Eye (tissue), 1 donor: ENCODE measurements around the gene CYP19A1.
"Not testable (repeated sequence)": the region's sequence is repeated elsewhere in the genome, so short reads cannot be mapped to it uniquely, and the experiment has no call there.

Source experiments
- DNase-seq: peaks from one replicate; pipeline ENCODE4 v3.0.0-alpha.2; 2015

The CYP19A1 gene

DNA sequence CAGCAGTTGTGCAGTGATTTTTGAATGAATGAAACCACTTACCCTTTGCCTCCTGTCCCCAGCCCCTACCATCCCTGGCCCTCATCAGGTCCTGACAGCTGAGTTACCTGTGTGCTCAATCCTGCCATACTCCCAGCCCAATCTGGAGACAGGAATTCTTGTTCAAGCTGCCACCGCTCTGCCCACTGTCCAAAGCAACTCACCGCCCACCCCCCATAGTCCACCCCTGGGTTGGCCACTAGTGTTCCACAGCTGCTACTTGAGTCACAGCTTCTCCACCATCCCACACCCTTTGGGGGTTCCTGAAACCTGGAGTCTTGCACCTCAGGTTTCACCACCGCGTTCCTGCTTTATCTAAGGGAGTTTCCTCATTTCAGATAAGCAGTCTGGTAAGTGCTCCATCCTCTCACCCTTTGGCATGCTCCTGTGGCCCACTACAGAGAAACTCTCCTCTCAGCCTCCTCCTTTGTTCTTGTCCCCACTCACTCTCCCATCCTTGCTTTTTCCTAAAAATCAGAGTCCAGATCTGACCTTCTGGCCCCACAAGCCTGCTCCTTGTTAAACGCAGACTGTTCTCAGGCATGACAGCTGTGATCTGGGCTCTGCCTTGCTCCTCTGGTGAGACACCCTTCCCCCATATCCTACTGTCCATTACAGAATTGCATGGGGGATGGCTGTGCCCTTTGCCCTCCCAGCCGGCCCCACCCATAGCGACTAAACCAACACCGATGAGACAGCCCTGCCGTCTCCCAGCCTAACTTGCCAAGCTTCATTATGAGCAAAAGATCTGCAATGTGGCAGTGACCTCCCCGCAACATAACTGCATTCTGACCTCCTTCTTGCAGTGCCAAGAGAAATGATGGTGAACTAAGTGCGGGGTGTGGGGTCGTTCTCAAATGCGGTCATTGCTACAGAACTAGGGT lies 50.0 kb downstream of the CYP19A1 start:
- DNase-seq: no peak

DNA sequence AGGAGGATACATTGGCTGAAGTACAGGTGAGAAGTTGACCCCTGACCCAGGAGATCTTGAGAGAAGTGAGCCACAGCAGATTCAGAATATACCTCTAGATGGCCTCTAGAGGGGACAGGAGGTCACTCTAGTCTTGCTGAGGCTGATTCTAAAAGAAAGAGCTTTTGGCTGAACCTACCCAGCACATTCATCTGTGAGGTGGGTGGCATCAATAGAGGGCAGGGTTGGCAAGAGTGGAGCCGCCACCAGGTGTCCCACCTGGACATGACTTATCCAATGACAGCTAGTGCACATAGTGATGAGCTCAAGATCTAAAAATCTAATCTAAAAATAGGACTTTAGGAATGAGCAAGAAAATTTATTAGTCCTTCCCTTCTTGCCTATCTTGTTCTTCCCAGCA lies 51.6 kb downstream of the CYP19A1 start:
- no peak for DNase-seq

DNA sequence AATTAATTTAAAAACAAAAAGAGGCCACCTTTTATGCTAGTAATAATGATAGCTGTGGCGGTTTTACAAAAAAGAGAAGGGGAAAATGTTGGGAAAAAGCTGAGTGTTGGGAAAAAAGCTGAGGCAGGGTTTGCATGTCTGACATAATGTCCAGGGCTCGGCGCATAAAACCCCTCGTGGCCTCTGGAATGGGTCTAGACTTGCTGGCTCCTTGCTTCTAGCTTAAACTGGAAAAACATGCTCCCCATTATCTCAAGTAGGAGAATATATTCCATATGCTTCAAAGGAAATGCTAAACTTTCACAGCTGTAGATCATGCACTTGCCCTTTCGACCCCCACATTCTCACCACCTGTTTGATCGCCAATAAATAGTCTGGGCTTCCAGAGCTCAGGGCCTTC lies 53.0 kb downstream of the CYP19A1 start:
- peak; percentile 8 for DNase-seq

DNA sequence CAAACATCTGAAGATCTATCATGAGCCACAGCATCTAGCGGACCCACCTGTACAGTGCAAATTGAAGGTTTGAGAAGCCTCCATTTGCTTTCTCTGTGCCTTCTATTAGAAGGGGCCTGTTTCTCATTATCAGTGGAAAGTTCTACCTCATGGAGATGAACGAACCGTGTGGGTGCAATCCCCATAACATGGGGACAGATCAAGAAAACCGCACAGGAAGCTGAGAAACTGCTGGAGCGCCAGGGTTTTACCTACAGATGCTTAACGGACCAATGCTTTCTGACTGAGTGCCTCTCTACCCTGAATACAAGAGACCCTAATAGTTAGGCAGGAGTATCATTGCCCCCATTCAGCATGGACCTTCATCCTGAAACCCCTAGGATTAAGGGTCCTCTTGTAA lies 53.5 kb downstream of the CYP19A1 start:
- no peak for DNase-seq

DNA sequence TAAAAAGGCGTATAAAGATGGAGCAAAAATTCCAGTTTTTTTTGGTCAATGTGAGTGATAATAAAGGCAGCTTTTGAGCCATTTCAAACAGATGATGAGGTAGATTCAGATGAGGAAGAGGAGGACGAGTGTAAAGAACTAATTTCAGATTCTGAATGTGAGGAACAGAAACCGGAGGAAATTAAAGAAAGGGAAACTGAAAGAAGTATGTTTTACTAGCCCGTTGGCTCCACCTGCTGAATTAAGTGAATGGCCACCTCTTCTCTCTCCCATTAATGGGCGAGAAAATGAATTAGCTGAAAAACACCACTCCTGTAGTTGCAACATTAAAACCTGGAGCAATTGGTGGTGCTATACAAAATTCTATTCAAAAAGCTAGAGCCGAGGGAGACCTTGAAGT lies 55.4 kb downstream of the CYP19A1 start:
- DNase-seq: no peak

DNA sequence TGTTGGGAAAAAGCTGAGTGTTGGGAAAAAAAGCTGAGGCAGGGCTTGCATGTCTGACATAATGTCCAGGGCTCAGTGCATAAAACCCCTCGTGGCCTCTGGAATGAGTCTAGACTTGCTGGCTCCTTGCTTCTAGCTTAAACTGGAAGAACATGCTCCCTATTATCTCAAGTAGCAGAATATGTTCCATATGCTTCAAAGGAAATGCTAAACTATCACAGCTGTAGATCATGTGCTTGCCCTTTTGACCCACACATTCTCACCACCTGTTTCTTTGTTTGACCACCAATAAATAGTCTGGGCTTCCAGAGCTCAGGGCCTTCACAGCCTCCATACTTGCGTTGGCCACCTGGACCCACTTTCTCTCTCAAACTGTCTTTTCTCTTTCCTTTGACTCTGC lies 56.2 kb downstream of the CYP19A1 start:
- peak; percentile 35 for DNase-seq

DNA sequence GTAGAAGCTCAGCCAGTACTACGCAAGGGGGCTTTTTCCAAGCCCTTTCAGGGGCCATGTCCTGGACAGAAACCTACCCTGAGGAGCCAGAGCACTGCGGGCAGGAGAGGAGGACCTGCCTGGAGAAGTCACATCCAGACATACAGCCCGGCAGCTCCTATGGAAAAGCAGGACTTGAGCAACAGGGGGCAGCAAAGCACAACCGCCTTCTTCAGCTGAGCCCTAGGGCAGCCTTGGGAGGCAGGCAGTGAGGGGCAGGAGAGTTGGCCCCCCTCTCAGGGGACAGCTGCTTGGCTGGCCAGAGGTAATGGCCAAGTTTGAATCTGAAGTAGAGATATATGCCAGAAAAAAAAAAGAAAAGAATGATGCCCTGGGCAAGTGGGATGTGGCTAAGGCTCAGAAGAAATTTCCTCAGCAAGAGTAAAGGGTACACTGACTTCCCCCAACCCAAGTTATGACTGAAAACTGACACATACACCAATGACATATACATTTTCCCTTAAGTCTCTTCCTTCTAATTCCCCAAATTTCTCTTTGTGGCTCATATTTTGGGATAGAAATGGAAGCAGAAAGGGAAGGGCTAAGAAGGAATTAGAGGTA lies 56.9 kb downstream of the CYP19A1 start:
- peak; percentile 82 for DNase-seq

DNA sequence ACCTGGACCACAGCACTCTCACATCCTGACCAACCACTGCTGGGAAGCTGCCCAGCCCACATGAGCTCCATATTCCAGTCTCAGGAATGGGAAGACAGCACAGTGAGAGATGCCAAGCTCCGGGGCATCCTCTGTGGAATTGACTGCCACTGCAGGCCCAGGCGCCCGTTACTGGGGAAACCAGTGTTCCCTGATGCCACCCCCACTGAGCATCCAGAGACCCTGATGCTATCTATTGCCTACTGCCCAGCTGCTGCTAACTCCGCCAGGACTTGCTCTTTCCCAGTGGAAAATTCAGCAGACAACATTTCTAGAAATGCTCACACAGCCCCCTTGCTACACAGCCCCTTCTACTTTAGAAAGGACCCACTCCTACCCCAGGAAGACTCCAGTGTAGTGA lies 57.6 kb downstream of the CYP19A1 start:
- DNase-seq: no peak

DNA sequence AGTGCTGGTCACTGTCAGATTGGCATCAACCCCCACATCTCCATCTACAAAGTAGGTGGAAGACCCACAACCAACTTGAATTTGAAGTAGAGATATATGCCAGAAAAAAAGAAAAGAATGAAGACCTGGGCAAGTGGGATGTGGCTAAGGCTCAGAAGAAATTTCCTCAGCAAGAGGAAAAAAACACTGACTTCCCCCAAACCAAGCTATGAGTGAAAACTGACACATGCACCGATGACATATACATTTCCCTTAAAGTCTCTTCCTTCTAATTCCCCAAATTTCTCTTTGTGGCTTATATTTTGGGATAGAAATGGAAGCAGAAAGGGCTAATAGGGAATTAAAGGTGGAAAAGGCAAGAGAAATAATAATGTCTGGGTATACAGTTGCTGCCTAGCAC lies 59.0 kb downstream of the CYP19A1 start:
- no peak for DNase-seq

DNA sequence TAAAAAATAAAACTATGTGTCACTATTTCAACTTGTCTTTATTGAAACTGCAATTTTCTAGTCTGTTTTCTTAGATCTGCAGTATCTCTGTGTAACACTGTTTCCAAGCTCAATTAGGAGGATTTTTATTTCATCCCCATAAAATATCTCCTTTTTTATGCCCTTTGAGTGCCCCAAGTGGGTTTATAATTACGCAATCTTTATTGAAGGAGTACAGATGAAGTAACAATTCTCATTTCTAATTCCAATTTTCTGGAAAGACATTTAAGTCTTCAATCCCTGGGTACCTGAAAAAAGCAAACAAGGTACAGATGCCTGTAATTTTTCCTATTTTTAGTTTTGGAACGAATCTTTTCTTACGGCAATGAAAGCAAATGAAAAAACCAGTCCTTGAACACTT lies 61.3 kb downstream of the CYP19A1 start:
- DNase-seq: no peak

DNA sequence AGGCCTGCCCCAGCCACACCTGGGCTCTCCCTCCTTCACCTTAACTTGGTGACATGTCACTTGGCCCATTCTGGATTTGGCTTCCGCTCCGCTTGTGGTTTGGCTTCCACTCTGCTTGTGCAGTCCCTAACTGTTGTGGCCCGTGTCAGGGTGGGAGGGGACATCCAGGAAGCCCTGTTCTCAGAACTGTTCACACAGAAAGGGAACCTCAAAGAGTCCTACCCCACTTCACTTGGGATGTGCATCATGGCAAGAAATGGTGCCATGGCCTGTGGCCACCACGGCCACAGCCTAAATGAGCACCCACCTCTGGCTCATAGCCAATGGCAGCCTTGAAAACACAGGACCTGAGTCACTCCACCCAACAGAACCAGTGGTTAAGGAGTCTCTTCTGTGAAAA lies 63.4 kb downstream of the CYP19A1 start:
- no peak for DNase-seq

DNA sequence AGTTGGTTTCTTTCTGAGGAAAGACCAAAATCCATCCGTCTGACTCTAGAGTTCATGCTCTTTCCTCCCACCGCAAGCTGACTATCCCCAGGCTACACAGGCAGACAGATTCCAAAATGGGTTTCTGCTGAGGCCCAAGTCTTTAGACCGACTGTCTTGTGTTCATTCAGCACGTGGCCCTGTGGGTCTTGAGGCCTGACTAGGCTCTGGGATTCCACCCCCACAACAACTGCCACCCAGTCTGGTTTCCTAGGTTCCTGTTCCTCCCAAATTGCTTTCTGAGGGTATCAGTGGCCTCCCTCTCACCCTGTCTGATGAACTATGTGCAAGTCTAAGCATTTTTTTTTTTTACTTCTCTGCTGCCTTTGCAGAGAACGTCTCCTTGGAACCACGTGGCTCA lies 67.7 kb downstream of the CYP19A1 start:
- DNase-seq: no peak

DNA sequence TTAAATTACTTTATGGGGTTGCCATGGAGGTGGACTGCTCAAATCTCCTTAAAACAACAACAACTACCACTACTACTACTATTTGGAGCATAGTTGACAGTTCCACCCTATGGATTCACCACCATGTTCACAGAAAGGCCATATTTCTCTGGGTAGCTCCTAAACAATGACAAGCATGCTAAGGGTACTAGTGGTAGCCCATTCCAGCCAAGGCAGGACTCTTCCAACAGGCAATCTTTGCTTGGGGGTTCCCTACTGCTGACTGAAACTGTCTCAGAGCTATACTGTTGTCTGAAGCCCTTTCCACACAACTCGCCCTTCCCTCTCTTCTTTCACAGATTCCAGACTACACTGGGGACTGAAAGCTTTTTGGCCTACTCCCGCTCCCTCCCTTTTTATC lies 68.9 kb downstream of the CYP19A1 start:
- no peak for DNase-seq

DNA sequence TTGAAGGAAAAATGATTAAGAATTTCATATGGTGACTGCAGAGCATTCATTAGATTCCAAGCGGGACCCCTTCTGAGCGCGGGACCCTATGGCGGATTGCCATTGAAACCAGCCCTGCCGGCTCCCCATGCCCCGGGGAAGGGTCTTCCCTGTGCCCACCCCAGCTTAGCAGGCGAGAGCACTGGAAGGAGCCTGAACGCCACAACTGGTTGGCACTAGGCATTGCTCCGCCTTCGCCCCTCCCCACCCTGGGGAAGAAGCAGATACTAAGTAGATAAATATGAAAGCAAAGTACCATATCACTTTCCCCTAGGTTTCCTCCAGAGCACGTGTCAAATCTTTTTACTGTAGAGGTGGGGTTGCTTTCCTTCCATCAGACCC lies 70.7 kb downstream of the CYP19A1 start:
- DNase-seq: peak; percentile 51

DNA sequence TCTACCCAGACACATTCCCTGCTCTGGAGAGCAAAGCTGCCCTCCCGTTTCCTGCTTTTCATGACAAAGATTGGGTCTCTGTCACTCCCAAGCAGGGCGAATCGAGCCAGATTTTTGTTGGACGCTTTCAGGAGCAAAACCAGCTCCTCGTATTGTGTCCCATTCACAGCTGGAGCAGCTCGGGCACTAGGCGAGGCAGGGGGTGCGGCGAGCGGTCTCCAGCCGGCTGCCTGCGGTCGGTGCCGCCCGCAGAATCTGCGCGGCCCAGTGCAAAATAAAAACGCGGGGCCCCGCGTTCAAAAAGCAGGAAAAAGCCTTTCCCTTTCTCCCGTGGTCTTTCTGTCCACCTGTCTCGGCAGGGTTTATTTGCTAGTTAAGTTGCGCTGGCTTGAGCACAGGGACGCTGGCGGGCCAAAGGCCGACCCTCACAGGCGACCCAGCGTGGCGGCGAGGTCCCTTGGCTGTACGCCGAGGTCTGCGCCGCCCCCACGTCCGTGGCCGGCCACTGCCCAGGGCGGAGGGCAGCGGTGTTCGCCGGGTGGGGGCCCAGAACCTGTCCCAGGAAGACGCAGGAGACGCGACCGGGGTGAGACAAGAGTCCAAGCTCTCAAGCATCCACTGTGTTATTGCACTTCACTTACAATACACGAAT lies 71.2 kb downstream of the CYP19A1 start:
- DNase-seq: peak; percentile 60

DNA sequence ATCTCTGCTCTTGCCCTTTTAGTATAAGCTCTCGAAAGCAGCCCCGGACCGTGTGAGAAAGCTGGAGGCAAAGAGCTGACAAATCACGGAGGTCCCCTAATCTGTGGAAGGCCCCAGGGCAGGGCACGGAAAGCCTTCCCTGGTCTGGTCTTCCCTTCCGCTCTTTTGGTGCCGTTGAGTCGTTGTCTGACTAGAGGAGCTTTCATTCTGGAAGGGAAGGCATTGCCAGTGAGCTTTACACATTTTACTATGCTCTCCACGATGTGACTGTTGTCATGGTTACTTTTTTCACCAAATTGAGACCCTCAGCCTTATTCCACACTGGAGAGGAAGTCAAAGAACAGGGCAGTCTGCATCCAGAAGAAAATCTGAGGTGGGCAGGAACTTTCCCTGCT lies 71.7 kb downstream of the CYP19A1 start:
- DNase-seq: no peak

DNA sequence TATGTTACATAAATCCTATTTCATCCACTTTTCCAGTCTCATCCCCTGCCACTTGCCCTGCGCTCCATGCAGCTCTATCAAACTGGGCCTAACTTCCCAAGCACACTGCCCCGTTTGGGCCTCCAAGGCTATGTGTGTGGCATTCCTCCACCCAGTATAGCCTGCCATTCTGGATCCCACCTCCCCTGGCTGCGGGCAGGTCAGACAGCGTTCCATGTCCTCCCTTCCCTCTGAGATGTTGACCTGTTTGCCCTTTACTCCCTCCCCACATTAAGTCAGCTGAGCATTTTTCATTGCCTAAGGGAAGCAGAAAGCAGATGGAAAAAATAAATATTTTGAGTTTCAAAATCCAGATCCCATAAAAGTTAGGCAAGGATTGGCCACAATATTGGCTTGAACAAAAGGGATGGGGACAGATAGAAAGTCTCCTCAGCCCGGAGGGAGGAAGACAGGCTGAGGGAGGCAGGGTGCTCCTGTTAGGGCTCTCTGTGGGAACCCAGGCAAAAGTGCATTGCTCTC lies 73.3 kb downstream of the CYP19A1 start:
- DNase-seq: no peak

DNA sequence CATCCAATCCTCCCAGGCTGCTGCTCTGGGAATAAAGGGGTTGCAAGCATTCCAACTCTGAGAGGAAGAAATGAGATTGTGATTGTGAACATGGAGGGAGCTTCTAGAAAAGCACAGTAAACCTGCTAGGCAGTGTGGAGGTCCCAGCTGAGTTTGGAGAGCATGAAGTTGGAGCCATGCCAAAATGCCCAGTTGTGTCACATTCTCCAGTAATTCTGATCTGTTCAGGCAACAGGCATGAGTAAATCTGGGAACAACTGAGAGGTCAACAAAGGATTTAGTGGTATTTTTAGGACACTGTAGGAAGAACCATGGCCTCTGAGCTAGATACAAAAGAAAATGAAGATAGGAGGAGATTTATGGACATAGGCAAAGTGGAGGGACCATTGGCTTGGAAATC lies 74.7 kb downstream of the CYP19A1 start:
- no peak for DNase-seq

DNA sequence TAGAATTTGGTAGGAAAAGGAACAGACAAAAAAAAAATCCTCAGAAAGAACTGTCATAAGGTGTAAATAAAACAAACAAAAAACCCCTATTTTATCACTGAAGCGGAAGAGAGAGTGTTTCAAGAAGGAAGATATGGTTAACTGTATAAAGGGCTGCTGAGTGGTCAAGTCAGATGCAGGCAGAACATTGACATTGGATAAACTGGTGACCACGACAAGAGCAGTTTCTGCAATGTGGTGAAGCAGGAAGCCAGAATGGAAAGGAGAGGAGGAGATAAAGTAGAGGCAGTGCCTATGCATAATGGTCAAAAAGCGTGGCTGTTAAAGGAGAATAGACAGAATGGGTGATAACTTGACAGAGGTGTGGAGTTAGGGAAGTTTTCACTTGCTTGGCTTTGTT lies 75.3 kb downstream of the CYP19A1 start:
- no peak for DNase-seq

DNA sequence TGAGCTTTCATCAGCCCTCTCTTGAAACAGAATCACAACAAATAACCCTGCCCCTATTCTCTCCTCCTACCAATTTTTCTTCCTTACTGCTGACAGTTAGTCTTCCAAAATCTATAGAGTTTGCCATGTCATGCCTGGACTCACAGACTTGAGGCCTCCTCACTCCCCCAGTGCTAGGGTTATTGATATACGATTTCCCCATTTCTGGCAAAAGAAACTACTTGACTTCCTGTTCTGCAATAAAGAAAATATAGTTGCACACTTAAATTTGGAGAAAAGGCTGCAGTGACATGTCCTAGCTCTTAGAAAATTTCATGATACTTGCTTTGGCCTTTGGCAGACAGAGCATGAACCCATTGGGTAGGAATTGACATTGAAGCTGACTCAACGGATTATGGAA lies 75.9 kb downstream of the CYP19A1 start:
- DNase-seq: no peak

DNA sequence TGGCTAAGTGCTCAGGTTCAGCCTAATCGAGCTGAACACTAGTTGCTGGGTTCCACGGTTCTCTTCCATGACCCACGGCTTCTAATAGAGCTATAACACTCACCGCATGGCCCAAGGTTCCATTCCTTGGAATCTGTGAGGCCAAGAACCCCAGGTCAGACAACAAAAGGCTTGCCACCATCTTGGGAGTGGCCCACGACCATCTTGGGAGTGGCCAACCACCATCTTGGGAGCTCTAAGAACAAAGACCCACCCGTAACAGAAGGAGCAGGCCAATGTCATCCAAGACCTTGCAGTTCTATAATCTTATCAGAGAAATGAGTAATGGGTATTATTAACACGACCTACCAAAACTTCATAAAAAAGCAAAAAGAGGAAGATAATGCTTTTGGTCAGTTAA lies 77.3 kb downstream of the CYP19A1 start:
- DNase-seq: not testable (repeated sequence)

DNA sequence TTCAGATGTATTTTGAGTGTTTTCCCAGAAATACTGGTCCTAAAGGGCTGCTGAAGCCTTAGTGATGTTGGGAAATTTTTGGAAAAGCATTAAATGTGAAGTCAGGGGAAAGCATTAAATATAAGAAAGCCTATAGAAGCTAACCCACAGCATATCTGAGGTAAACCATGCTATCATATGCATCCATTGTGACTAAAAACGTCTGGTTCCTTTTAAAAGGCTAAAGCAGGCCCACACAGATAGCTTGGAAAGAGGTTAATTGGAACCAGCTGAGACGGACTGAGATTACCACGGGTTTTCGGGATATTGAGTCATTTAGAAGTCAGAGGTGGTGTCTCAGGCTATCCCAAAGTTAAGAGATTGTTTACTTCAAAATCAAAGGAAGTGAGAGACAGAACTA lies 78.2 kb downstream of the CYP19A1 start:
- DNase-seq: no peak

DNA sequence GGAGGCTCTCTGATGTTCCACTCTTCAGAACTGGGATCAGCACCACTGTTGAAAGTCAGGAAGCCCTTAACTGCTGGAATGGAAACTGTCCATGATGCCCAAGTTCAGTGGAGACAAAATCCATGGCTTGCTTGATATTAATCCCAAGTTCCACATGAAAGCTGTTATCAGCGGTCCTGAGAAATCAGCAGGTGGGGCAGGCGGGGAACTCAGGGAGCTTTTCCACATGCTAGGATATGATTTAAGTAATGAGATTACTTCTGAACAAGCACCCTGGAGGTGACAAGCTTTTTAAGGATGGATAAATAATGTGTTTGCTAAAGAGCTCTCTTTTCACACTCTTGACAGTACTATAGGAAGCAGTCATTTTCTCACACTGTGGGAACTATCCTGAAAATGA lies 82.9 kb downstream of the CYP19A1 start:
- DNase-seq: no peak

DNA sequence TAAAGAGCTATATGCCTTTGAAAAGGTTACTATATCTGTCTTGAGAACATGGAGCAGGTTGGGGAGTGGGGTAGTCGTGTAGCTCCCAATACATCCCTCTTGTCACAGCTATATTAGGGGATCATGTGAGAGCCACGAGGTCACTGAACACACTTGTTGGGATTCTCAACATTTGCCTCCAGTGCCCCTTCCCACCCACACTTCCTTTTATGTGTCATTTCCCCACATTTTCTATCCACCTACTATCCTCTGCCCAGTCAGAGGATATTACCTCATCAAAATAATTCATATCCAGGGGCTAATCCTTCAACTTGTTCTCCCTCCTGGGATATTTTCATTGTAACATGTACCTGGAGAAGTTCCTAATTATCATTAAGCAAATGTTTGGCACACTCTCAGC lies 85.0 kb downstream of the CYP19A1 start:
- DNase-seq: no peak
